Ovary (tissue), 3 donors: ENCODE results near the gene SLC41A1.

Experiments used
- CTCF ChIP-seq, 3 donors: fragments of 450-650 bp in 2 of 3; fragments of 200-600 bp in 1 of 3; IDR thresholded peaks; one replicate each; pipeline versions ENCODE4 v1.5.1 to v1.8.0; 2016 to 2022; ENCODE audit warnings: antibody characterized with exemption in 3 of 3, mild to moderate bottlenecking in 1 of 3
- EP300 ChIP-seq: sonication (generic); formaldehyde crosslinking; IDR thresholded peaks from one replicate; pipeline ENCODE4 v1.6.1; 2017; ENCODE audit warnings: antibody characterized with exemption
- POLR2A ChIP-seq: fragments of 450-650 bp; IDR thresholded peaks from one replicate; pipeline ENCODE4 v1.6.1; 2017; ENCODE audit warnings: antibody characterized with exemption, mild to moderate bottlenecking, moderate library complexity
- donor health status: DM: no; HTN: no; CAD: no.

- TF ChIP-seq CTCF (IDR thresholded peaks at IDR 0.05) (no peak), POLR2A (no peak), EP300 (no peak)
These were observed 45.8 kb downstream of the SLC41A1 start for GRCh38 chr1:205767248-205767647.
